NCI-H1694 (cell line): ENCODE data around the gene DALRD3.

Source experiments
- DNase-seq: peaks from one replicate; lab custom pipeline; 2025; lab: John Stamatoyannopoulos, UW

Gene DALRD3

GRCh38 chr3:49017971-49018706, at the start of gene DALRD3:
Gene DALRD3, minus strand, starts transcription at chr3:49018580. Its CDS starts 16 bp downstream, at chr3:49018564.
- DNase-seq = no peak

- DNase-seq = no peak
Observed at GRCh38 chr3:49058011-49058410, 39.6 kb upstream of the DALRD3 start.

- no peak for DNase-seq
Observed at GRCh38 chr3:49057268-49057667, 38.9 kb upstream of the DALRD3 start.

- DNase-seq = no peak
Observed at GRCh38 chr3:49054344-49054862, 36.0 kb upstream of the DALRD3 start.

GRCh38 chr3:49053543-49053942, 35.2 kb upstream of the DALRD3 start:
- no peak for DNase-seq

GRCh38 chr3:49035281-49035680, 16.9 kb upstream of the DALRD3 start:
- DNase-seq = no peak

- DNase-seq = no peak
Observed at GRCh38 chr3:49034650-49035049, 16.3 kb upstream of the DALRD3 start.

- no peak for DNase-seq
Observed at GRCh38 chr3:49032646-49033304, 14.4 kb upstream of the DALRD3 start.

- no peak for DNase-seq
Observed at GRCh38 chr3:49030321-49030720, 11.9 kb upstream of the DALRD3 start.

GRCh38 chr3:49029563-49029884, 11.1 kb upstream of the DALRD3 start:
- DNase-seq = no peak

- DNase-seq = peak; percentile 64
Observed at GRCh38 chr3:49028673-49029562, 10.5 kb upstream of the DALRD3 start, which contains the start of gene IMPDH2. Gene IMPDH2, minus strand, starts transcription at chr3:49029398. Its CDS starts 48 bp downstream, at chr3:49029350.

- no peak for DNase-seq
Observed at GRCh38 chr3:49028298-49028672, 9.9 kb upstream of the DALRD3 start.

- DNase-seq = no peak
Observed at GRCh38 chr3:49027634-49028033, 9.3 kb upstream of the DALRD3 start.

GRCh38 chr3:49026536-49026935, 8.2 kb upstream of the DALRD3 start:
- DNase-seq = no peak

- DNase-seq = no peak
Observed at GRCh38 chr3:49025793-49026520, 7.6 kb upstream of the DALRD3 start.

GRCh38 chr3:49025005-49025792, 6.8 kb upstream of the DALRD3 start:
- DNase-seq = no peak

- no peak for DNase-seq
Observed at GRCh38 chr3:49024449-49024848, 6.1 kb upstream of the DALRD3 start.

GRCh38 chr3:49023775-49024174, 5.4 kb upstream of the DALRD3 start:
- DNase-seq = no peak

GRCh38 chr3:49022688-49023171, 4.3 kb upstream of the DALRD3 start:
- DNase-seq = no peak

- DNase-seq = peak; percentile 36
Observed at GRCh38 chr3:49021813-49022687, 3.7 kb upstream of the DALRD3 start, which contains the start of gene NDUFAF3. Gene NDUFAF3, plus strand, starts transcription at chr3:49022121. Its CDS starts 24 bp downstream, at chr3:49022145.
